Activated CD8-positive, alpha-beta memory T cell treated with anti-CD3 and anti-CD28 coated beads, Interleukin-2, amount 10 ng/mL, durations not matched to agents 7 days and 5 days (primary cell): ENCODE data around the gene ACHE. TPM values are rescaled to one million over a fixed set of nuclear protein-coding genes. Genes with fewer than 3 reads are reported as not detected.
"Not testable (repeated sequence)": the region's sequence is repeated elsewhere in the genome, so short reads cannot be mapped to it uniquely, and the experiment has no call there.

Experiments
- ATAC-seq: fragments of 150-1000 bp; cut with Tn5 transposase; one replicate; pipeline ENCODE4 v1.10.0; 2021; ENCODE audit warnings: moderate library complexity
- CTCF ChIA-PET: fragments of 350-600 bp; sonication (Branson Sonifier 250); formaldehyde crosslinking; loops from one replicate; lab custom pipeline; 2021; ENCODE audit warnings: antibody characterized with exemption; lab: Charles Lee
- DNase-seq: peaks from one replicate; pipeline ENCODE4 v3.0.0-alpha.2; 2020
- H3K27ac Mint-ChIP-seq: one replicate; pipeline ENCODE4 v1.8.0; 2021; ENCODE audit warnings: mild to moderate bottlenecking, mixed read lengths
- H3K27me3 Mint-ChIP-seq: one replicate; pipeline ENCODE4 v1.8.0; 2021; ENCODE audit warnings: mixed read lengths
- H3K36me3 Mint-ChIP-seq: one replicate; pipeline ENCODE4 v1.8.0; 2021; ENCODE audit warnings: mild to moderate bottlenecking, mixed read lengths
- H3K4me1 Mint-ChIP-seq: one replicate; pipeline ENCODE4 v1.8.0; 2021; ENCODE audit warnings: mixed read lengths
- H3K4me3 Mint-ChIP-seq: one replicate; pipeline ENCODE4 v1.8.0; 2021; ENCODE audit warnings: mild to moderate bottlenecking, moderate library complexity, mixed read lengths
- H3K9me3 Mint-ChIP-seq: one replicate; pipeline ENCODE4 v1.8.0; 2022; ENCODE audit warnings: low read depth, mixed read lengths
- total RNA-seq, 2 experiments: library from RNA; stranded (reverse); gene quantifications; one replicate each; pipeline ENCODE4 v1.2.3, GENCODE V29; 2021

Gene ACHE
- total RNA-seq = under 1 TPM in 1 of 2 experiments, not detected in 1; 0.23 TPM

DNA sequence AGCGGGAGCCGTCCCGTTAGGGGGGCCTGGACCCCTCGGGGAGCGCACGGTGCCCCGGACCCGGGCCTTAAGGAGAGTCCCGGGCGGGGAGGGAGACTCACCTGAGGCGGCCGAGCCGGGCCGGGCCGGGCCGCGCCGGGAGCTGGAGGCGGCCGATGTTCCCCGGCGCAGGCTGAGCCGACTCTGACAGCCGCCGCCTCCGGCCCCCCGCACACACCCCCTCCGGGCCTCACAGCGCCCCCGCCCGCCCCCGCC, at the start of gene ACHE:
ACHE (minus strand) TSS at position 188 of the 255 bp plus-strand sequence. CDS start 1,656 bp downstream, outside the sequence.
- CTCF ChIA-PET = interaction anchor here (1.4 to 2.3 kb wide), 5 partner anchors 20 to 182 kb away, joined by 3 to 18 read pairs (median 12); partner anchors contain the start of gene SRRT
- no peak within 1 kb of the TSS for H3K27ac Mint-ChIP-seq
- H3K36me3 Mint-ChIP-seq = no peaks in the 10 kb centered on the region
- peak within 1 kb of the TSS; percentile 19 for H3K4me3 Mint-ChIP-seq
- DNase-seq (no peak), ATAC-seq (no peak)
- no peaks in the 10 kb centered on the region for H3K9me3 Mint-ChIP-seq
- peaks cover 52% of the 10 kb centered on the region for H3K27me3 Mint-ChIP-seq
- peaks cover 15% of the 10 kb centered on the region for H3K4me1 Mint-ChIP-seq

GRCh38 chr7:100944138-100944537, 48.5 kb upstream of the ACHE start:
- no peak for ATAC-seq
- Mint-ChIP-seq H3K27me3 (peaks cover 2% of the 10 kb centered on the region), H3K36me3 (no peaks in the 10 kb centered on the region), H3K4me1 (no peaks in the 10 kb centered on the region), H3K4me3 (no peak overlapping the region), H3K9me3 (no peaks in the 10 kb centered on the region), H3K27ac (no peak overlapping the region)
- CTCF ChIA-PET = no interaction called here
- DNase-seq = no peak

DNA sequence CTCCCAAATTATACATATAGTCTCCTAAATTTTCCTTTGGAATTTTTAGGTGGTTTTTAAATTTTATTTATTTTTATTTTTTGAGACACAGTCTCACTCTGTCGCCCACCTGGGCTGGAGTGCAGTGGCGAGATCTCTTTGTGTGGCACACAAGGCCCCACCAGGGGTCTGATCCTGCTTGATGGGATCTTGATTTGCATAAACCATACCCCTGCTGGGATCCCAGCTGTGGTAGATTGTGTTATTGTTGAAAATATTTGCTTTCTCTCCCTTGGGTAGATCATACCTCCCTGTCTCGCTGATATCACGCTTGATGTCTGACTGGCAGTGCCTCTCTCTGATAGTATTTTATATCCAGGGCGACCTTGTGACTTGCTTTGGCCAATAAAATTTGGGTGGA, 48.0 kb upstream of the ACHE start:
- ATAC-seq = no peak
- Mint-ChIP-seq H3K4me3 (no peak overlapping the region), H3K27ac (no peak overlapping the region), H3K36me3 (no peaks in the 10 kb centered on the region), H3K9me3 (no peaks in the 10 kb centered on the region), H3K27me3 (no peaks in the 10 kb centered on the region), H3K4me1 (no peaks in the 10 kb centered on the region)
- CTCF ChIA-PET = no interaction called here
- DNase-seq = no peak

GRCh38 chr7:100942045-100942774, 46.5 kb upstream of the ACHE start:
- no peak overlapping the region for H3K27ac Mint-ChIP-seq

GRCh38 chr7:100936167-100936566, 40.5 kb upstream of the ACHE start:
- H3K27me3 Mint-ChIP-seq, H3K4me1 Mint-ChIP-seq, H3K9me3 Mint-ChIP-seq, H3K36me3 Mint-ChIP-seq, H3K4me3 Mint-ChIP-seq, CTCF ChIA-PET, ATAC-seq, DNase-seq, H3K27ac Mint-ChIP-seq: not testable (repeated sequence)

More at GRCh38 chr7:100942045-100942774, 46.5 kb upstream of the ACHE start:
- DNase-seq (no peak), ATAC-seq (no peak)
- no peak overlapping the region for H3K4me3 Mint-ChIP-seq
- CTCF ChIA-PET = interaction anchor here (1.4 kb wide), 1 partner anchor 16 kb away, joined by 4 read pairs; no protein-coding TSS in a partner anchor
- H3K27me3 Mint-ChIP-seq = no peaks in the 10 kb centered on the region
- H3K4me1 Mint-ChIP-seq = no peaks in the 10 kb centered on the region
- H3K36me3 Mint-ChIP-seq = no peaks in the 10 kb centered on the region
- no peaks in the 10 kb centered on the region for H3K9me3 Mint-ChIP-seq

DNA sequence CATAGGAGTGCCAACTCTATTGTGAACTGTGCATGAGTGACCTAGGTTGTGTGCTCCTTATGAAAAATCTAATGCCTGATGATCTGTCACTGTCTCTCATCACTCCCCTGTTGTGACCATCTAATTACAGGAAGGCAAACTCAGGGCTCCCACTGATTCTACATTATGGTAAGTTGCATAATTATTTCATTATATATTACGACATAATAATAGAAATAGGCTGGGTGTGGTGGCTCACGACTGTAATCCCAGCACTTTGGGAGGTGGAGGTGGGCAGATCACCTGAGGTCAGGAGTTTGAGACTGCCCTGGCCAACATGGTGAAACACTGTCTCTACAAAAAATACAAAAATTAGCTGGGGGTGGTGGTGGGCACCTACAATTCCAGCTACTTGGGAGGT, 39.7 kb upstream of the ACHE start:
- H3K27me3 Mint-ChIP-seq, ATAC-seq, H3K27ac Mint-ChIP-seq, H3K36me3 Mint-ChIP-seq, H3K4me3 Mint-ChIP-seq, CTCF ChIA-PET, DNase-seq, H3K9me3 Mint-ChIP-seq, H3K4me1 Mint-ChIP-seq: not testable (repeated sequence)

DNA sequence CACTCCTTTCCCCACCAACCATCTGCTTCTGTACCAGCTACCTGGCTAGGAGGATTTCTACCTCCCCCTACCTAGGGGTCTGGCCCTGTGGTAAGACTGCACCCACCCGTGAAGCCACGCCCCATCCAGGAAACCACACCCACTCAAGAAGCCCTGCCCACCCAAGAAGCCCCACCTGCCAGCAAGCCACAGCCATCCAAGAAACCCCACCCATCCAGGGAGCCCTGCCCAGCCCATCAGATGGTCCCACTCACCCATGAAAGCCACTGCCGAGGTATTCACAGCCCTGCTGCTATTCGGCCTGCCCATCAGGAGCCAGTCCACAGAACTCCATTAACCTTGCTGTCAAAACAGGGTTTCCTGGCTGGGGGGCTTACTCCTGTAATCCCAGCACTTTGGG, 38.0 kb upstream of the ACHE start:
- ATAC-seq (no peak), DNase-seq (no peak)
- Mint-ChIP-seq H3K36me3 (no peaks in the 10 kb centered on the region), H3K4me3 (no peak overlapping the region), H3K4me1 (no peaks in the 10 kb centered on the region), H3K27ac (no peak overlapping the region), H3K27me3 (peaks cover 9% of the 10 kb centered on the region), H3K9me3 (peaks cover 4% of the 10 kb centered on the region)
- CTCF ChIA-PET = no interaction called here

DNA sequence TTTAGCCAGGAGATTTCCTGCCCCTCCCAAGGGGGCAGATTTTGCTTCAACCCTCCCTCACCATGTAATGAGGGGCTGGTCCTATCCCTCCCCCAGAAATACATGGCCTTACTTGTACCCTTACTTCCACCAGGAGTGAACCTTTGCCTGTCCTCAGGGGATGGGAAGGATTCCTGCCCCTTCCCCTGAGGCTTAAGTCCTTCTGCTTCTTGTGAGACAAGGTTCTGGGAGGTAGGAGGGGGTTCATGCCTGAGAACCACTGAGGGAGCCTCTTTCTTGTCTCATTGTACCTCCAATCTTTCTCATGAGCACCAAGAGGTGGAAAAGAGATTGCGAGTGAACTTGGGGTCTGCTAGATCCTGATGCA, 34.1 kb upstream of the ACHE start:
- DNase-seq (no peak), ATAC-seq (no peak)
- no peaks in the 10 kb centered on the region for H3K4me1 Mint-ChIP-seq
- H3K27ac Mint-ChIP-seq = no peak overlapping the region
- peaks cover 4% of the 10 kb centered on the region for H3K9me3 Mint-ChIP-seq
- no peak overlapping the region for H3K4me3 Mint-ChIP-seq
- no peaks in the 10 kb centered on the region for H3K36me3 Mint-ChIP-seq
- CTCF ChIA-PET = no interaction called here
- peaks cover 9% of the 10 kb centered on the region for H3K27me3 Mint-ChIP-seq

GRCh38 chr7:100923616-100924015, 27.9 kb upstream of the ACHE start:
- H3K27ac Mint-ChIP-seq, H3K9me3 Mint-ChIP-seq, H3K4me1 Mint-ChIP-seq, ATAC-seq, H3K36me3 Mint-ChIP-seq, CTCF ChIA-PET, H3K4me3 Mint-ChIP-seq, DNase-seq: not testable (repeated sequence)
- peaks cover 28% of the 10 kb centered on the region for H3K27me3 Mint-ChIP-seq

GRCh38 chr7:100921039-100921438, 25.4 kb upstream of the ACHE start:
- Mint-ChIP-seq H3K36me3 (no peaks in the 10 kb centered on the region), H3K4me3 (no peak overlapping the region), H3K9me3 (no peaks in the 10 kb centered on the region), H3K4me1 (no peaks in the 10 kb centered on the region), H3K27ac (no peak overlapping the region), H3K27me3 (peaks cover 28% of the 10 kb centered on the region)
- CTCF ChIA-PET = no interaction called here
- DNase-seq (no peak), ATAC-seq (no peak)

DNA sequence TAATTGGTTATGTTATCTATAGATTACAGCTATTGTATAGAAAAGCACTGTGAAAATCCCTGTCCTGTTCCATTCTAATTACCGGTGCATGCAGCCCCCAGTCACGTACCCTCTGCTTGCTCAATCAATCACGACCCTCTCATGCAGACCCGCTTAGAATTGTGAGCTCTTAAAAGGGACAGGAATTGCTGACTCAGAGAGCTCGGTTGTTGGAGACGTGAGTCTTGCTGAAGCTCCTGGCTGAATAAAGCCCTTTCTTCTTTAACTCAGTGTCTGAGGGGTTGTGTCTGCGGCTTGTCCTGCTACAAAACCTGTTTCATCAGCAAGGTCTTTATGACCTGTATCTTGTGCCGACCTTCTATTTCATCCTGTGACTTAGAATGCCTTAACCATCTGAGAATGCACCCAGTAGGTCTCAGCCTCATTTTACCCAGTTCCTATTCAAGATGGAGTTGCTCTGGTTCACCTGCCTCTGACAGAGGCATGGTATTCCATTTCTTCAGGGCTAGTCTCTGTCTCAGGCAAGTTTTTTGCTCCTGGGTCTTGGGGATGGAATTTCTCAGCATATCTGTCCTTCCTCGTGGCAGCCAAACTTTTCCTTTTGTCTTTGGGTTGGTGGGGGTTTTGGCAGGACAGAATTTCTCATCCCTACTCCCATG, 24.2 kb upstream of the ACHE start:
- H3K36me3 Mint-ChIP-seq, CTCF ChIA-PET, H3K9me3 Mint-ChIP-seq, H3K4me1 Mint-ChIP-seq, H3K27ac Mint-ChIP-seq, ATAC-seq, DNase-seq, H3K4me3 Mint-ChIP-seq: not testable (repeated sequence)
- peaks cover 28% of the 10 kb centered on the region for H3K27me3 Mint-ChIP-seq

- peaks cover 28% of the 10 kb centered on the region for H3K27me3 Mint-ChIP-seq
- CTCF ChIA-PET, H3K4me3 Mint-ChIP-seq, DNase-seq, H3K9me3 Mint-ChIP-seq, H3K4me1 Mint-ChIP-seq, ATAC-seq, H3K36me3 Mint-ChIP-seq, H3K27ac Mint-ChIP-seq: not testable (repeated sequence)
These were observed 23.6 kb upstream of the ACHE start for GRCh38 chr7:100919335-100919734.

GRCh38 chr7:100914879-100915447, 19.3 kb upstream of the ACHE start:
- no peaks in the 10 kb centered on the region for H3K9me3 Mint-ChIP-seq
- DNase-seq (no peak), ATAC-seq (no peak)
- CTCF ChIA-PET = no interaction called here
- H3K4me3 Mint-ChIP-seq = no peak overlapping the region
- no peaks in the 10 kb centered on the region for H3K36me3 Mint-ChIP-seq
- no peak overlapping the region for H3K27ac Mint-ChIP-seq
- H3K4me1 Mint-ChIP-seq = no peaks in the 10 kb centered on the region
- H3K27me3 Mint-ChIP-seq = peaks cover 12% of the 10 kb centered on the region
